Adipocyte (in vitro differentiated cells): ENCODE data around the gene PCDHA9.
A peak's percentile ranks its signal among the peaks of the same experiment; 100 is the strongest.
"Not testable (repeated sequence)": the region's sequence is repeated elsewhere in the genome, so short reads cannot be mapped to it uniquely, and the experiment has no call there.

Experiments used
- DNase-seq: peaks from one replicate; pipeline ENCODE4 v3.0.0-alpha.2; 2015; ENCODE audit warnings: low read depth
- H3K27me3 ChIP-seq: replicated peaks from 2 replicates; pipeline ENCODE4 v1.7.0; 2013; ENCODE audit warnings: mild to moderate bottlenecking, low read length, moderate library complexity; ENCODE audit not compliant: control insufficient read depth, insufficient read depth
- H3K36me3 ChIP-seq: 2 replicates; pipeline ENCODE4 v1.7.0; 2013; ENCODE audit warnings: low read length, mild to moderate bottlenecking, moderate library complexity; ENCODE audit not compliant: control insufficient read depth, insufficient read depth, severe bottlenecking
- H3K4me1 ChIP-seq: 2 replicates; pipeline ENCODE4 v1.7.0; 2013; ENCODE audit warnings: mild to moderate bottlenecking, low read length, moderate library complexity; ENCODE audit not compliant: control insufficient read depth, insufficient read depth
- H3K4me3 ChIP-seq: 2 replicates; pipeline ENCODE4 v1.7.0; 2013; ENCODE audit warnings: mild to moderate bottlenecking, low read length, moderate library complexity
- H3K9ac ChIP-seq: 2 replicates; pipeline ENCODE4 v1.7.0; 2013; ENCODE audit warnings: mild to moderate bottlenecking, low read length, moderate library complexity
- H3K9me3 ChIP-seq: 2 replicates; pipeline ENCODE4 v1.7.0; 2013; ENCODE audit warnings: mild to moderate bottlenecking, low read length, moderate library complexity; ENCODE audit not compliant: control insufficient read depth

Gene PCDHA9, protein sequence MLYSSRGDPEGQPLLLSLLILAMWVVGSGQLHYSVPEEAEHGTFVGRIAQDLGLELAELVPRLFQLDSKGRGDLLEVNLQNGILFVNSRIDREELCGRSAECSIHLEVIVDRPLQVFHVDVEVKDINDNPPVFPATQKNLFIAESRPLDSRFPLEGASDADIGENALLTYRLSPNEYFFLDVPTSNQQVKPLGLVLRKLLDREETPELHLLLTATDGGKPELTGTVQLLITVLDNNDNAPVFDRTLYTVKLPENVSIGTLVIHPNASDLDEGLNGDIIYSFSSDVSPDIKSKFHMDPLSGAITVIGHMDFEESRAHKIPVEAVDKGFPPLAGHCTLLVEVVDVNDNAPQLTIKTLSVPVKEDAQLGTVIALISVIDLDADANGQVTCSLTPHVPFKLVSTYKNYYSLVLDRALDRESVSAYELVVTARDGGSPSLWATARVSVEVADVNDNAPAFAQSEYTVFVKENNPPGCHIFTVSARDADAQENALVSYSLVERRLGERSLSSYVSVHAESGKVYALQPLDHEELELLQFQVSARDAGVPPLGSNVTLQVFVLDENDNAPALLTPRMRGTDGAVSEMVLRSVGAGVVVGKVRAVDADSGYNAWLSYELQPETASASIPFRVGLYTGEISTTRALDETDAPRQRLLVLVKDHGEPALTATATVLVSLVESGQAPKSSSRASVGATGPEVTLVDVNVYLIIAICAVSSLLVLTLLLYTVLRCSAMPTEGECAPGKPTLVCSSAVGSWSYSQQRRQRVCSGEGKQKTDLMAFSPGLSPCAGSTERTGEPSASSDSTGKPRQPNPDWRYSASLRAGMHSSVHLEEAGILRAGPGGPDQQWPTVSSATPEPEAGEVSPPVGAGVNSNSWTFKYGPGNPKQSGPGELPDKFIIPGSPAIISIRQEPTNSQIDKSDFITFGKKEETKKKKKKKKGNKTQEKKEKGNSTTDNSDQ

GRCh38 chr5:140848139-140849102 lies at the start of gene PCDHA9:
Gene PCDHA9 (plus strand): TSS chr5:140848382. CDS start chr5:140848496, 114 bp downstream.
- not testable (repeated sequence) for H3K4me1 ChIP-seq, DNase-seq, H3K9ac ChIP-seq, H3K4me3 ChIP-seq, H3K36me3 ChIP-seq, H3K9me3 ChIP-seq, H3K27me3 ChIP-seq

- peak within 1 kb of the TSS; percentile 69 for H3K4me3 ChIP-seq
- H3K9me3 ChIP-seq: peaks cover 33% of the 10 kb centered on the region
These were observed 47.2 kb upstream of the PCDHA9 start, which contains the start of gene PCDHA3 for GRCh38 chr5:140800816-140801493. Gene PCDHA3 (plus strand): TSS chr5:140801057.

GRCh38 chr5:140801494-140801841 lies 46.7 kb upstream of the PCDHA9 start:
- DNase-seq: no peak
- Histone ChIP-seq H3K27me3 (no peaks in the 10 kb centered on the region), H3K4me1 (no peaks in the 10 kb centered on the region), H3K9ac (no peak overlapping the region), H3K4me3 (peak overlapping the region; percentile 69), H3K9me3 (peaks cover 31% of the 10 kb centered on the region), H3K36me3 (no peaks in the 10 kb centered on the region)

More at GRCh38 chr5:140800816-140801493, 47.2 kb upstream of the PCDHA9 start, which contains the start of gene PCDHA3:
- H3K36me3 ChIP-seq: no peaks in the 10 kb centered on the region
- no peaks in the 10 kb centered on the region for H3K27me3 ChIP-seq
- peak; percentile 2 for DNase-seq
- H3K9ac ChIP-seq: no peak within 1 kb of the TSS
- H3K4me1 ChIP-seq: no peaks in the 10 kb centered on the region

- not testable (repeated sequence) for H3K27me3 ChIP-seq, DNase-seq, H3K4me1 ChIP-seq, H3K4me3 ChIP-seq, H3K9ac ChIP-seq, H3K36me3 ChIP-seq
- H3K9me3 ChIP-seq: peaks cover 33% of the 10 kb centered on the region
These were observed 45.8 kb upstream of the PCDHA9 start for GRCh38 chr5:140802381-140802780.

- no peaks in the 10 kb centered on the region for H3K36me3 ChIP-seq
- DNase-seq: no peak
- H3K9ac ChIP-seq: no peak overlapping the region
- no peak overlapping the region for H3K4me3 ChIP-seq
- no peaks in the 10 kb centered on the region for H3K4me1 ChIP-seq
- peaks cover 33% of the 10 kb centered on the region for H3K9me3 ChIP-seq
- no peaks in the 10 kb centered on the region for H3K27me3 ChIP-seq
These were observed 45.4 kb upstream of the PCDHA9 start for GRCh38 chr5:140802781-140803271.

- H3K36me3 ChIP-seq: no peaks in the 10 kb centered on the region
- H3K4me1 ChIP-seq: no peaks in the 10 kb centered on the region
- H3K4me3 ChIP-seq: peak within 1 kb of the TSS; percentile 67
- no peak for DNase-seq
- no peaks in the 10 kb centered on the region for H3K27me3 ChIP-seq
- H3K9me3 ChIP-seq: peaks cover 24% of the 10 kb centered on the region
- H3K9ac ChIP-seq: no peak within 1 kb of the TSS
These were observed 41.1 kb upstream of the PCDHA9 start, which contains the start of gene PCDHA4 for GRCh38 chr5:140806834-140807775. Gene PCDHA4 (plus strand): TSS chr5:140807068.

- not testable (repeated sequence) for H3K9ac ChIP-seq, H3K27me3 ChIP-seq, H3K4me1 ChIP-seq, H3K36me3 ChIP-seq, DNase-seq, H3K4me3 ChIP-seq
- peaks cover 17% of the 10 kb centered on the region for H3K9me3 ChIP-seq
These were observed 39.8 kb upstream of the PCDHA9 start for GRCh38 chr5:140808241-140808888.

GRCh38 chr5:140808889-140809291 lies 39.3 kb upstream of the PCDHA9 start:
- Histone ChIP-seq H3K36me3 (no peaks in the 10 kb centered on the region), H3K9ac (no peak overlapping the region), H3K4me3 (no peak overlapping the region), H3K4me1 (no peaks in the 10 kb centered on the region), H3K9me3 (peaks cover 17% of the 10 kb centered on the region), H3K27me3 (no peaks in the 10 kb centered on the region)
- DNase-seq: no peak
